ENCODE data around the gene PDK2. TPM values are rescaled to one million over a fixed set of nuclear protein-coding genes. Genes with fewer than 3 reads are reported as not detected.

PDK2 gene
- total and polyA plus RNA-seq, 2 of the 4 experiments (the other 2 are of a cell fraction) = 26.7 to 104 TPM

DNA sequence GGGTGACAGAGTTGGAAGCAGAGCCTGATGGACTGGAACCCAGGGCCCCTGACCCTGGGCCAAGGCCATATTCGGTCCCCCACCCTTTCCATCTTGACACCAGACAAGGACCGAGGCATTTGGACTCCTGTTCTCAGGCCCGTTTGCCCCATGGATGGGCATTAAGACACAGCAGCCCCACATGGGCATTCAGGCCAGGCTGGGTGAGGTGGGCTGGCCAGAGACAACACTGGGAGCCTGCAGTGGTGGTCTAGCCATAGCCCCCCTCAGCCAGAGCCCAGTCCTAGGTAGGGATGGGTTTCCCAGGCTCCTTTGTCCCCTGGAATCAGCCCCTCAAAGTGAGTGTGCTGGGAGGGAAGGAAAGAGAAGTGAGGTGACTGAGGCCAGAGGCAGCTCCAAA, 1.6 kb downstream of the PDK2 start:
- H3K14ac ChIP-seq (replicated peaks; ENCODE audit: low read depth, low read length) = no peak overlapping the region
- no peak overlapping the region for H3K9ac ChIP-seq (ENCODE audit: low read depth, low read length)
- no peak overlapping the region for H4K91ac ChIP-seq (ENCODE audit: insufficient read depth, low read depth, low read length)
- no peak overlapping the region for H2BK120ac ChIP-seq (ENCODE audit: low read depth, low read length)
- H3K79me1 ChIP-seq (ENCODE audit: low read depth in 1 of 2, low read length in 2 of 2) = peaks cover 6 to 16% of the 10 kb centered on the region in 2 experiments; a peak in 3 of 4 replicates
- H3K4me1 ChIP-seq (ENCODE audit: control insufficient read depth, insufficient read depth, low read length) = peaks cover 19% of the 10 kb centered on the region
- no peak overlapping the region for H2AK5ac ChIP-seq (ENCODE audit: low read depth, low read length)
- ATAC-seq (ENCODE audit: low read depth) (no peak), DNase-seq (no peak)
- H3K9me1 ChIP-seq (ENCODE audit: insufficient read depth, low read length) = 0 out of 2 replicates have a peak, but pooled peaks cover 6% of the 10 kb centered on the region
- intact Hi-C loops (cut with micrococcal nuclease) (no loop called here), in situ Hi-C loops (cut with MboI; ENCODE audit: low sequenced_read_pairs) (no loop called here), dilution Hi-C loops (cut with HindIII; ENCODE audit: low sequenced_read_pairs, unreplicated experiment) (no loop called here)
- no peaks in the 10 kb centered on the region for H3K9me3 ChIP-seq (ENCODE audit: control insufficient read depth, insufficient read depth, low read length)
- ChIA-PET CTCF (no interaction called here), POLR2A (ENCODE audit: unreplicated experiment) (no interaction called here)
- H3K4ac ChIP-seq (ENCODE audit: low read depth, low read length) = no peak overlapping the region
- no peak overlapping the region for H2BK15ac ChIP-seq (ENCODE audit: low read depth, low read length)
- WGBS, 2 experiments (ENCODE audit: extremely low coverage in 2 of 2, insufficient read length in 1 of 2) = no CpG with 5 or more reads among the region's 3 CpGs
- TF ChIP-seq, protein P1, sequence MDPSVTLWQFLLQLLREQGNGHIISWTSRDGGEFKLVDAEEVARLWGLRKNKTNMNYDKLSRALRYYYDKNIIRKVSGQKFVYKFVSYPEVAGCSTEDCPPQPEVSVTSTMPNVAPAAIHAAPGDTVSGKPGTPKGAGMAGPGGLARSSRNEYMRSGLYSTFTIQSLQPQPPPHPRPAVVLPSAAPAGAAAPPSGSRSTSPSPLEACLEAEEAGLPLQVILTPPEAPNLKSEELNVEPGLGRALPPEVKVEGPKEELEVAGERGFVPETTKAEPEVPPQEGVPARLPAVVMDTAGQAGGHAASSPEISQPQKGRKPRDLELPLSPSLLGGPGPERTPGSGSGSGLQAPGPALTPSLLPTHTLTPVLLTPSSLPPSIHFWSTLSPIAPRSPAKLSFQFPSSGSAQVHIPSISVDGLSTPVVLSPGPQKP (IDR thresholded peaks at IDR 0.05; ENCODE audit: borderline replicate concordance, low read depth, low read length) = no peak
- TF ChIP-seq MXI1 (IDR thresholded peaks at IDR 0.05; ENCODE audit: borderline replicate concordance, low read depth, low read length) = no peak
- no peak for TF ChIP-seq SMC3 (IDR thresholded peaks at IDR 0.05; ENCODE audit: low read depth, low read length)
- TF ChIP-seq POLR2A (IDR thresholded peaks at IDR 0.05; ENCODE audit: low read depth, low read length) = no peak
- TF ChIP-seq FOS (IDR thresholded peaks at IDR 0.05; ENCODE audit: low read depth, low read length) = no peak
- H4K20me1 ChIP-seq (ENCODE audit: insufficient read depth, low read length) = peaks cover 7% of the 10 kb centered on the region
- no peak overlapping the region for H2AFZ ChIP-seq (replicated peaks; ENCODE audit: low read length, poor library complexity)
- H2AK9ac ChIP-seq (replicated peaks; ENCODE audit: low read depth, low read length, poor library complexity) = no peak overlapping the region
- no TSS peak for BruUV-seq (replicated peaks)
- H2BK20ac ChIP-seq (ENCODE audit: low read depth, low read length) = no peak overlapping the region
- H3K23ac ChIP-seq (ENCODE audit: low read depth, low read length) = no peak overlapping the region
- no peak overlapping the region for H2BK5ac ChIP-seq (ENCODE audit: low read depth, low read length, poor library complexity, severe bottlenecking)
- H3K36me3 ChIP-seq (ENCODE audit: control insufficient read depth, insufficient read depth, low read length) = peaks cover 13% of the 10 kb centered on the region
- H3K4me3 ChIP-seq (ENCODE audit: insufficient read depth, low read depth, low read length) = no peak overlapping the region
- H3K18ac ChIP-seq (ENCODE audit: low read depth, low read length) = no peak overlapping the region
- H3K27me3 ChIP-seq (ENCODE audit: control insufficient read depth, insufficient read depth, low read length) = no peaks in the 10 kb centered on the region
- no peak overlapping the region for H3K27ac ChIP-seq (ENCODE audit: insufficient read depth, low read length)
- no peak overlapping the region for H3K56ac ChIP-seq (ENCODE audit: extremely low read depth, insufficient read depth, low read length)
- H4K5ac ChIP-seq (ENCODE audit: low read depth, low read length) = no peak overlapping the region
- H3K4me2 ChIP-seq (ENCODE audit: low read depth, low read length) = no peak overlapping the region; the same call in 1 of the 2 replicates
- no peak overlapping the region for H4K8ac ChIP-seq (ENCODE audit: low read depth in 2 of 2, low read length in 2 of 2)
